GM19468 (cell line): Measurements from ENCODE around the gene PLEKHM3.

ENCODE experiments used
- ATAC-seq: cut with Tn5 transposase; IDR thresholded peaks from one replicate; pipeline ENCODE4 v1.9.1; 2021; ENCODE audit warnings: mild to moderate bottlenecking, moderate library complexity, moderate number of reproducible peaks; ENCODE audit not compliant: unreplicated experiment; ENCODE audit errors: extremely low read depth

PLEKHM3 gene

GRCh38 chr2:207778298-207778882, 246.9 kb downstream of the PLEKHM3 start:
- ATAC-seq, result no peak

GRCh38 chr2:207777124-207777523, 248.2 kb downstream of the PLEKHM3 start:
- no peak for ATAC-seq

- no peak for ATAC-seq
Observed at GRCh38 chr2:207775473-207775872, 249.9 kb downstream of the PLEKHM3 start.

- ATAC-seq, result no peak
Observed at GRCh38 chr2:207772844-207773205, 252.5 kb downstream of the PLEKHM3 start.

GRCh38 chr2:207772081-207772843, 253.1 kb downstream of the PLEKHM3 start:
- ATAC-seq, result no peak

DNA sequence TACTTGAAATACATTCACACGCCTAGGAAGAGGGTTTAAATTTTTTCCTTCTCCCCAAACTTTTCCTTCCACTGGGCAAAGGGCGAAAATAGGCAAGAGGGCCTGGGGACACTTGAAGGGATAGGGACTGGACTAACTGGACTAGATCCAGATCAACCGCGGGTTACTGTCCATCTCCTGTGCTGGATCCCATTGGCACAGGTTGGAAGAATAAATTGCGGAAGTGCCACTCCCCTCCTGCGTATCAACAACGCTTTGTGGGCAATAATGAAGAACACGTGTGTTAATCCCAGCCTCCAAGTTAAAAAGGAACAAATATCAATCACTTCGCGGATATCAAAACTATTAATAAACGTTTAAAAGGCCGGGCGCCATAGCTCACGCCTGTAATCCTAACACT, 253.9 kb downstream of the PLEKHM3 start:
- no peak for ATAC-seq
